ENCODE measurements around the gene PBX1. TPM values are rescaled to one million over a fixed set of nuclear protein-coding genes. Genes with fewer than 3 reads are reported as not detected.

Gene PBX1
- polyA plus RNA-seq, 4 donors: 12.5 to 52.8 (median 14.6) TPM

DNA sequence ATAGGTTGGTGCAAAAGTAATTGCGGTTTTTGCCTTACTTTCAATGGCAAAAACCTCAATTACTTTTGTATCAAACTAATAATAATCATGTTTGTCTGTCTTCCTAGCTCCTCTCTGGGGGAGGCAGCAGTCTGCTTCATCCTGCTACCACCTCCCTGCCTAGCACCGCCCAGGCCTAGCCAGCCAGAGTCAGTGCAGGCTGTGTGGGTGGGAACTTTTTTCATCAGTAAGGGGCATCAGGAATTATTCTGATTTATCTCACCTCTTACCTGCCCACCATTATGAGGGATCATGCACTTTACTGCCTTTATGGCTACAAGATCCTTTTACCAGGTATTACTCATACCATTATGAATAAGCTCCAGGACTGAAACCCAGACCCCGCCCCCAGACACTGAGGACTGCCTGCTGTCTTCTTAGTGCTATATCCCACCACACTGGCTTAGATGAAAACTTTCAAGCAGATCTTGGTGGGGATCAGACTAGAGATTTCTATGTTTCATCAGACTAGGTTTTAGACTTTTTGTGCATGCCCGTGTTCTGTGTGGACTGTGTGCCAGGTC, 116.4 kb downstream of the PBX1 start:
- 95 to 98% (median 95%) methylated on average over 4 of the region's 4 CpGs for WGBS, 3 donors
- DNase-seq (no peak), FAIRE-seq (no peak)
- Histone ChIP-seq H3K4me1 (ENCODE audit: control insufficient read depth in 3 of 3, insufficient read depth in 2 of 3, low read depth in 1 of 3, low read length in 2 of 3) (peaks cover 2 to 35% (median 11%) of the 10 kb centered on the region in 3 donors), H3K36me3 (ENCODE audit: control insufficient read depth in 3 of 3, insufficient read depth in 2 of 3, low read depth in 1 of 3, low read length in 3 of 3) (peaks cover 2 to 10% (median 3%) of the 10 kb centered on the region in 3 donors), H3K9me3 (ENCODE audit: control insufficient read depth in 2 of 2, insufficient read depth in 1 of 2, low read depth in 1 of 2, low read length in 1 of 2) (no peaks in the 10 kb centered on the region), H3K27ac (ENCODE audit: low read depth in 1 of 3, low read length in 2 of 3) (no peak overlapping the region), H3K4me3 (ENCODE audit: low read depth in 1 of 3, low read length in 3 of 3) (no peak overlapping the region), H3K27me3 (ENCODE audit: control insufficient read depth in 3 of 3, insufficient read depth in 3 of 3, low read length in 3 of 3) (no peaks in the 10 kb centered on the region)

DNA sequence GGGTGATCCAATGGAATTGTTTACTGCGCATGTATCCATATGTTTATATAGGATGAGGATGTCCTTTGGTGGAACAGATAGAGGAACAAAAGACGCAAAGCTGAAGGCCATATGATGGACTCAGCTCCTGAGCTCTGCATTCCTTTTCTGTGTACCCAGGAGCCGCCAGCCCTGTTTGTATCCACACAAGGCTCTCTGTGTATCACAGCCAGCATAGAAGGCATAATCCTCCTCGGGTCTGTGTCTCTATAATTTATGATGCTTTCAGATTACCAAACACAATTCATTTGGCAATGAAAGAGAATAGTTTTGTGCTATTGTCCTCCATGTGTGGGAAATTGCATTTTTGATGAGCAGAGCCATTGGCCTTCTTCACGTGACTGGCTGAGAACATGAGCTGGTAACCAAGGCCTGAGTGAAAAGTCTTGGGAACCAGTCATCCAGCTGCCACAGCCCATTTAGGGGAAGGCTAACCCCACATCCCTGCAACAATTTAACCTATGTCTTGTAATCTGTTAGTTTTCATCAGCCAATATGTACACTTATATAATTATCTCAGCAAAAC, 119.2 kb downstream of the PBX1 start:
- 77 to 80% (median 78%) methylated on average over 5 of the region's 5 CpGs for WGBS, 3 donors
- FAIRE-seq: no peak

DNA sequence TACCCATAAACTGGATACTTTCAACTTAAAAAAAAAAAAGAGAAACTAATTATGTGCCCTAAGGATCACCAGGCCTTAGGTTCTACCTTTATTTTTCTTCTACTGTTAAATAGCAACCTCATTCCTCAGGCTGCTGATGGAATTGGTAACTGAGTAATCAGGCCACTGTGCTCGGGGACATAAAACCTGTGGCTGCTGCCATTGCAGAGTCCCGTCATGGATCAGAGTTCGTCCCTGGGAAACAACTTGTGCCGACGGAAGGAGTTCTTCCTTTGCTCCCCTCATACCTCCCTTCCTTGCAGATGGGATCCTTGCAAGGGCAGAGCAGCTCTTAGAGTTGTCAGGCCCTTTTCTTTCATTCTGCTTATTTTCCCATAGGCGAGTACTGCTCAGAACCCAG, 123.6 kb downstream of the PBX1 start:
- peak overlapping the region in 1 of 3 donors; percentile 73 for H3K27ac ChIP-seq (ENCODE audit: low read depth in 1 of 3, low read length in 2 of 3)
- 61 to 86% (median 67%) methylated on average over 6 of the region's 6 CpGs for WGBS, 3 donors
- no peak for FAIRE-seq

More for the DNA sequence above, 119.2 kb downstream of the PBX1 start:
- Histone ChIP-seq H3K4me1 (ENCODE audit: control insufficient read depth in 3 of 3, insufficient read depth in 2 of 3, low read depth in 1 of 3, low read length in 2 of 3) (peaks cover 0 to 21% (median 7%) of the 10 kb centered on the region in 3 donors), H3K4me3 (ENCODE audit: low read depth in 1 of 3, low read length in 3 of 3) (no peak overlapping the region), H3K9me3 (ENCODE audit: control insufficient read depth in 2 of 2, insufficient read depth in 1 of 2, low read depth in 1 of 2, low read length in 1 of 2) (no peaks in the 10 kb centered on the region), H3K27ac (ENCODE audit: low read depth in 1 of 3, low read length in 2 of 3) (no peak overlapping the region), H3K27me3 (ENCODE audit: control insufficient read depth in 3 of 3, insufficient read depth in 3 of 3, low read length in 3 of 3) (no peaks in the 10 kb centered on the region), H3K36me3 (ENCODE audit: control insufficient read depth in 3 of 3, insufficient read depth in 2 of 3, low read depth in 1 of 3, low read length in 3 of 3) (peaks cover 2 to 10% (median 3%) of the 10 kb centered on the region in 3 donors)
- DNase-seq: no peak

DNA sequence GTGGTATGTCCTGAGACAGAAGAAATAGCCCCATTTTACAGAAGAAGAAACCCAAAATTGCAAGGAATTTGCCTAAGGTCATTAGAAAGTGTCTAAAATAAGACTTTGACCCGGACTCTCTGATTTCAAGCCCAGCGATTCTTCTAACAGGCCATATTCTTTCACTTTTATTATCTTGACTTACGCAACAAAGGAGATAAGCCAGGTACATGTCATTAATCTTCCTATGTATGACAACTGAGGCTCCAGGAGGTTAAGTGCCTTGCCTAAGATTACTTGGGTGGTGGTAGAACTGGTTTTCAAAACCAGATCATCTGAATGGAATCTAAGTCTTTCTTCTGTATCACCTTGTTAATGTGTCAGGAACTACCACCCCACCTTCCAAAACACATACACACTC, 124.3 kb downstream of the PBX1 start:
- H3K27me3 ChIP-seq (ENCODE audit: control insufficient read depth in 3 of 3, insufficient read depth in 3 of 3, low read length in 3 of 3): no peaks in the 10 kb centered on the region
- no peak overlapping the region for H3K4me3 ChIP-seq (ENCODE audit: low read depth in 1 of 3, low read length in 3 of 3)
- H3K27ac ChIP-seq (ENCODE audit: low read depth in 1 of 3, low read length in 2 of 3): peak overlapping the region in 1 of 3 donors; percentile 73
- WGBS, 3 donors: 7 to 59% (median 32%) methylated on average over 3 of the region's 3 CpGs
- peak; percentile 93 to 96 for DNase-seq
- H3K9me3 ChIP-seq (ENCODE audit: control insufficient read depth in 2 of 2, insufficient read depth in 1 of 2, low read depth in 1 of 2, low read length in 1 of 2): no peaks in the 10 kb centered on the region
- peak; percentile 84 for FAIRE-seq
- peaks cover 2 to 7% (median 3%) of the 10 kb centered on the region in 3 donors for H3K36me3 ChIP-seq (ENCODE audit: control insufficient read depth in 3 of 3, insufficient read depth in 2 of 3, low read depth in 1 of 3, low read length in 3 of 3)
- peaks cover 10 to 51% (median 14%) of the 10 kb centered on the region in 3 donors for H3K4me1 ChIP-seq (ENCODE audit: control insufficient read depth in 3 of 3, insufficient read depth in 2 of 3, low read depth in 1 of 3, low read length in 2 of 3)

More for the DNA sequence above, 123.6 kb downstream of the PBX1 start:
- Histone ChIP-seq H3K27me3 (ENCODE audit: control insufficient read depth in 3 of 3, insufficient read depth in 3 of 3, low read length in 3 of 3) (no peaks in the 10 kb centered on the region), H3K4me3 (ENCODE audit: low read depth in 1 of 3, low read length in 3 of 3) (no peak overlapping the region), H3K36me3 (ENCODE audit: control insufficient read depth in 3 of 3, insufficient read depth in 2 of 3, low read depth in 1 of 3, low read length in 3 of 3) (peaks cover 2 to 9% (median 3%) of the 10 kb centered on the region in 3 donors), H3K4me1 (ENCODE audit: control insufficient read depth in 3 of 3, insufficient read depth in 2 of 3, low read depth in 1 of 3, low read length in 2 of 3) (peaks cover 10 to 47% (median 14%) of the 10 kb centered on the region in 3 donors), H3K9me3 (ENCODE audit: control insufficient read depth in 2 of 2, insufficient read depth in 1 of 2, low read depth in 1 of 2, low read length in 1 of 2) (no peaks in the 10 kb centered on the region)
- peak; percentile 67 to 74 for DNase-seq

DNA sequence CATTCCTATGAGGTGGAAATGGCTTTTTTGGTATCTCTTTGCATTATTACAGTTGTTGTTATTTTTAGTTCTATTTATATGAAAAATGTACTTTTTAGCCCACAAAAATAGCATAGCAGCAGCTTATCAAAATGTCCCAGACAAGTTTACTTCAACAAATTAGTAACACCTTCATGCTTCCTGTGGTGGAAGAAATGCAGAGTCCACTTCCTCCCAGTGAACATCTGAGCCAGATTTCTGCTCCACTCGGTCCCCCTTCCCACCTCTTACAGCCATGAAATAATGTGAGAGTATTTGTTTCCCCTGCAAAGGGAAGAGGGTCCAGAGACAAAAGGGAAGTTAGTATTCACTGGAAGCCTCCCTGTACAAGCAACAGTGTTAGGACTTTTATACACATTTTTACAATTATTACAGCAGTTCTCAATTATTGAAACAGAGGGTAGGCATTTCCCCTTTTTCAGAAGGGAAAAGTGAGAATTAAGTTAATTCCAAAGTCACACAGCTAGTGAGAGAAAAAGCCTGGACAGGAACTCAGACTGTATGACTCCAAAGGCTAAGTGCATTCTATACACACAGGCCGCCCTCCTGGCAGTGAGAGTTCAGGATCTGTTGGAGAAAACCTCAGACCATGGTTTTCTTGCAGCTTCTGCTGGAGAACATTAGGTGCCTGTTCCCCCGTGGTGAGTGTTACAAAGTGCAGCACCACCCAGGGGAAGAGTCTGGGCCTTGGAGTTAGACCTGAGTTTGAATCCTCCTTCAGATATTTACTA, 126.5 kb downstream of the PBX1 start:
- Histone ChIP-seq H3K4me1 (ENCODE audit: control insufficient read depth in 3 of 3, insufficient read depth in 2 of 3, low read depth in 1 of 3, low read length in 2 of 3) (peaks cover 10 to 51% (median 19%) of the 10 kb centered on the region in 3 donors), H3K27ac (ENCODE audit: low read depth in 1 of 3, low read length in 2 of 3) (peak overlapping the region in 2 of 3 donors; percentile 4 to 6), H3K27me3 (ENCODE audit: control insufficient read depth in 3 of 3, insufficient read depth in 3 of 3, low read length in 3 of 3) (no peaks in the 10 kb centered on the region), H3K9me3 (ENCODE audit: control insufficient read depth in 2 of 2, insufficient read depth in 1 of 2, low read depth in 1 of 2, low read length in 1 of 2) (no peaks in the 10 kb centered on the region), H3K36me3 (ENCODE audit: control insufficient read depth in 3 of 3, insufficient read depth in 2 of 3, low read depth in 1 of 3, low read length in 3 of 3) (peaks cover 0 to 2% (median 0%) of the 10 kb centered on the region in 3 donors), H3K4me3 (ENCODE audit: low read depth in 1 of 3, low read length in 3 of 3) (no peak overlapping the region)
- FAIRE-seq (no peak), DNase-seq (no peak)
- 38 to 45% (median 39%) methylated on average over 3 of the region's 3 CpGs for WGBS, 3 donors

DNA sequence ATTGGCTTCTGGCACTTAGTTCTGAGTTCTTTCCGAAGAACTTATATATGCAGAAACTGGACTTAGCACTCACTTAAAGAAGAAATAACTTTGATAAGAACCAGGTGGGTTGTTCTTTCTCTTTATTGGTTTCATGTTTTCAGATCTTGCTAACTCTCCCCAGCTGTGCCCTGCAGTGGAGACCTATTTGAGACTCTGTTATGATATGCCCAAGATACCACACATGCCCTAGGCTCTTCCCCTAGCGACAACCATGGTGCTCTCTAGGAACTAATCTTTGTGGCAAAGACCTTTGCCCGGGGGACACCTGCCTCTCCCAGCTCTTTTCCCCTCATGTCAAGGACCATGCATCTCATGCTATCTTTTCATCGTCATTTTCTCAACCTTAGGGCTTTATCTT, 128.8 kb downstream of the PBX1 start:
- WGBS, 3 donors: 20 to 62% (median 45%) methylated on average over 4 of the region's 4 CpGs
- H3K27ac ChIP-seq (ENCODE audit: low read depth in 1 of 3, low read length in 2 of 3): peak overlapping the region in 1 of 3 donors; percentile 29
- H3K4me3 ChIP-seq (ENCODE audit: low read depth in 1 of 3, low read length in 3 of 3): no peak overlapping the region
- FAIRE-seq (no peak), DNase-seq (peak; percentile 45 to 58)
- H3K9me3 ChIP-seq (ENCODE audit: control insufficient read depth in 2 of 2, insufficient read depth in 1 of 2, low read depth in 1 of 2, low read length in 1 of 2): no peaks in the 10 kb centered on the region
- peaks cover 0 to 2% (median 0%) of the 10 kb centered on the region in 3 donors for H3K36me3 ChIP-seq (ENCODE audit: control insufficient read depth in 3 of 3, insufficient read depth in 2 of 3, low read depth in 1 of 3, low read length in 3 of 3)
- H3K4me1 ChIP-seq (ENCODE audit: control insufficient read depth in 3 of 3, insufficient read depth in 2 of 3, low read depth in 1 of 3, low read length in 2 of 3): peaks cover 8 to 44% (median 19%) of the 10 kb centered on the region in 3 donors
- no peaks in the 10 kb centered on the region for H3K27me3 ChIP-seq (ENCODE audit: control insufficient read depth in 3 of 3, insufficient read depth in 3 of 3, low read length in 3 of 3)

DNA sequence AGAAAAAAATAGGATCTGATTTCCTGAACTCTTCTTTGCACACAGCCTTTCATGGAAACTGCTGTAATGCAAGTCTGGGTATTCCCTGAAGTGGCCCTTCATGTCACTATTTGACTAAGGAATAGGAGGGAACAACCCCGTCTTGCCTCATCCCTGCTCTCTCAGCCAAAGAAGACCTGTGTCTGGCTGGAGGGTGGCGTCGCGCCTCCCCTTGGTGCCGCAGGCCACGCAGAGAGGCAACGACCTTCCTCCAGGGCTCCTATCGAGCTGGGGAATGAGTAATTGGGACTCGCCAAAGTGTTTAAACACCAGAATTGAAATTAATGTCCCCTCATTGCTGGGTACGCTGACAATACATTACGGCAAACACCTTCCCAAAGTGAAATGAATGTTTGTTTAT, 129.8 kb downstream of the PBX1 start:
- 84 to 95% (median 94%) methylated on average over 11 of the region's 11 CpGs for WGBS, 3 donors
- Histone ChIP-seq H3K27me3 (ENCODE audit: control insufficient read depth in 3 of 3, insufficient read depth in 3 of 3, low read length in 3 of 3) (no peaks in the 10 kb centered on the region), H3K4me1 (ENCODE audit: control insufficient read depth in 3 of 3, insufficient read depth in 2 of 3, low read depth in 1 of 3, low read length in 2 of 3) (peaks cover 9 to 37% (median 19%) of the 10 kb centered on the region in 3 donors), H3K27ac (ENCODE audit: low read depth in 1 of 3, low read length in 2 of 3) (no peak overlapping the region), H3K9me3 (ENCODE audit: control insufficient read depth in 2 of 2, insufficient read depth in 1 of 2, low read depth in 1 of 2, low read length in 1 of 2) (no peaks in the 10 kb centered on the region), H3K4me3 (ENCODE audit: low read depth in 1 of 3, low read length in 3 of 3) (no peak overlapping the region), H3K36me3 (ENCODE audit: control insufficient read depth in 3 of 3, insufficient read depth in 2 of 3, low read depth in 1 of 3, low read length in 3 of 3) (peaks cover 0 to 5% (median 0%) of the 10 kb centered on the region in 3 donors)
- FAIRE-seq (no peak), DNase-seq (no peak)

DNA sequence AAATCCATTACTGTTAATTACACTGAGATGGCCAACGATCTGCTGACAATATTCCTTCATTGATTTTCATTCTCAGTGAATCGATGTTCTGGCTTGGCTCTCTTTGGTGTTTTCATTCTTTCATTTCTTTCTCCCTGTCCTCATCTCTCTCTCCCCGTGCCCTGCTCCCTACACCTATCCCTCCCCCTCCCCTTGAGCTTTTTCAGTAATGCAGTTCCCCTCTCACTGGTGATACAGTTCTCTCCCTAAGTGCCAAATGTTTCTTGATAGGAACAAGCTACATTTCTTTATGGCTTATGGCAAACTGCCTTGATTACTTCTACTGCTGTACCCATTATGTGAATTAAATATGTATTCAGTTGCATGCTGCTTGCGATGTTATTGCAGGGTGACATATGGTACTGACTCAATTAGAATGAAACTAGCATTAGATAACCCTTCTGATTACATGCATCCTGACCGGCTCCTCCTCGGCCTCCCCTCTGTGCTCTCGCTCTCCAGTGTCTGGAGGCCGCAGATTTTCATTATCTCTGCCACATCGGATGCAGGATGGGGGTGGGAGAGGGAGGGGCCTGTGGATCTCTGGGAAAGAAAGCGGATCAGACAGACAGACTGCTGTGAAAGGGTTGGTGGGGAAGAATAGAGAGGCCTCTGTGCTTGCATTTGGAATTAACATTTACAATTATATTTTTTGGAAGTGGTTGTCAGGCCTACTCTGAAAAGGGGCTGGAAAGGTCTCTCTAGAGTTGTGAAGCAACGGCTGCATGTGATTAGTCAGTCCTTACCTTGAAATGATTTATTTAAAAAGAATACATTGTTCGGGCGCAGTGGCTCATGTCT, 130.9 kb downstream of the PBX1 start:
- Histone ChIP-seq H3K27me3 (ENCODE audit: control insufficient read depth in 3 of 3, insufficient read depth in 3 of 3, low read length in 3 of 3) (no peaks in the 10 kb centered on the region), H3K27ac (ENCODE audit: low read depth in 1 of 3, low read length in 2 of 3) (no peak overlapping the region), H3K4me3 (ENCODE audit: low read depth in 1 of 3, low read length in 3 of 3) (no peak overlapping the region), H3K36me3 (ENCODE audit: control insufficient read depth in 3 of 3, insufficient read depth in 2 of 3, low read depth in 1 of 3, low read length in 3 of 3) (peaks cover 0 to 5% (median 0%) of the 10 kb centered on the region in 3 donors), H3K4me1 (ENCODE audit: control insufficient read depth in 3 of 3, insufficient read depth in 2 of 3, low read depth in 1 of 3, low read length in 2 of 3) (peaks cover 12 to 29% (median 18%) of the 10 kb centered on the region in 3 donors), H3K9me3 (ENCODE audit: control insufficient read depth in 2 of 2, insufficient read depth in 1 of 2, low read depth in 1 of 2, low read length in 1 of 2) (no peaks in the 10 kb centered on the region)
- FAIRE-seq (no peak), DNase-seq (no peak)
- WGBS, 3 donors: 78 to 81% (median 78%) methylated on average over 13 of the region's 13 CpGs

Data from small intestine (tissue), 7 donors.